Osteocyte (in vitro differentiated cells): Measurements from ENCODE around the gene PCCB. TPM values are rescaled to one million over a fixed set of nuclear protein-coding genes. Genes with fewer than 3 reads are reported as not detected.
"Not testable (repeated sequence)": the region's sequence is repeated elsewhere in the genome, so short reads cannot be mapped to it uniquely, and the experiment has no call there.

Experiments used
- DNase-seq: peaks from one replicate; pipeline ENCODE4 v3.0.0; 2021; ENCODE audit warnings: mixed read lengths; ENCODE audit not compliant: unreplicated experiment; ENCODE audit errors: extremely low spot score
- H3K27ac Mint-ChIP-seq: one replicate; pipeline ENCODE4 v1.8.0; 2021; ENCODE audit warnings: mild to moderate bottlenecking, mixed read lengths; ENCODE audit not compliant: unreplicated experiment
- H3K27me3 Mint-ChIP-seq: one replicate; pipeline ENCODE4 v1.8.0; 2021; ENCODE audit warnings: mixed read lengths; ENCODE audit not compliant: unreplicated experiment
- H3K36me3 Mint-ChIP-seq: one replicate; pipeline ENCODE4 v1.8.0; 2021; ENCODE audit warnings: mixed read lengths; ENCODE audit not compliant: unreplicated experiment
- H3K4me1 Mint-ChIP-seq: one replicate; pipeline ENCODE4 v1.8.0; 2021; ENCODE audit warnings: mixed read lengths; ENCODE audit not compliant: unreplicated experiment
- H3K4me3 Mint-ChIP-seq: one replicate; pipeline ENCODE4 v1.8.0; 2021; ENCODE audit warnings: mild to moderate bottlenecking, moderate library complexity, mixed read lengths; ENCODE audit not compliant: unreplicated experiment
- H3K9me3 Mint-ChIP-seq: one replicate; pipeline ENCODE4 v1.8.0; 2021; ENCODE audit warnings: mixed read lengths; ENCODE audit not compliant: unreplicated experiment
- CTCF ChIP-seq: fragments of 200-600 bp; sonication (generic); IDR thresholded peaks from 2 replicates; pipeline ENCODE4 v1.5.0; 2021; ENCODE audit warnings: antibody characterized with exemption, mild to moderate bottlenecking, moderate library complexity
- total RNA-seq: library from RNA; stranded (reverse); gene quantifications from 2 replicates; pipeline ENCODE4 v1.2.1, GENCODE V29; 2021

PCCB gene
- total RNA-seq, 1 donor from 2014 or later: 37.4 TPM

DNA sequence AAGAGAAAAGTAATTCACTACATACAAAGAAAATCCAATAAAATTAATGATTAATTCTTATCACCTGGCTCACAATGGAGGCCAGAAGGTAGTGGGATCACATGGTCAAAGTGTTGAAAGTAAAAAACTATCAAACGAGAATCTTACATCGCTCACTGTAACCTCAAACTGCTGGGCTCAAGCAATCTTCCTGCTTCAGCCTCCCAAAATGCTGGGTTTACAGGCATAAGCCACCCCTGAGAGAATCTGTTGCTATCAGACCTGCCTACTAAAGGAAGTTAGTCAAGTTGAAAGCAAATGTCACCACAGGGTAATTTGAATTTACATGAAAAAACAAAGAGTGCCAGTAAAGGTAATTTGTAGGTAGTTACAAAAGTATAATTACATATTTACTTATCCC lies 103.3 kb downstream of the PCCB start:
- TF ChIP-seq CTCF: no peak
- no peak overlapping the region for H3K4me3 Mint-ChIP-seq
- no peaks in the 10 kb centered on the region for H3K27me3 Mint-ChIP-seq
- peaks cover 9% of the 10 kb centered on the region for H3K9me3 Mint-ChIP-seq
- no peak for DNase-seq
- H3K36me3 Mint-ChIP-seq: peaks cover 25% of the 10 kb centered on the region
- peaks cover 13% of the 10 kb centered on the region for H3K4me1 Mint-ChIP-seq
- H3K27ac Mint-ChIP-seq: no peak overlapping the region

GRCh38 chr3:136366289-136366688 lies 116.1 kb downstream of the PCCB start:
- H3K4me3 Mint-ChIP-seq: no peak overlapping the region
- H3K27ac Mint-ChIP-seq: no peak overlapping the region
- H3K27me3 Mint-ChIP-seq: no peaks in the 10 kb centered on the region
- H3K9me3 Mint-ChIP-seq: no peaks in the 10 kb centered on the region
- H3K36me3 Mint-ChIP-seq: peaks cover 24% of the 10 kb centered on the region
- TF ChIP-seq CTCF: no peak
- peaks cover 6% of the 10 kb centered on the region for H3K4me1 Mint-ChIP-seq
- no peak for DNase-seq

DNA sequence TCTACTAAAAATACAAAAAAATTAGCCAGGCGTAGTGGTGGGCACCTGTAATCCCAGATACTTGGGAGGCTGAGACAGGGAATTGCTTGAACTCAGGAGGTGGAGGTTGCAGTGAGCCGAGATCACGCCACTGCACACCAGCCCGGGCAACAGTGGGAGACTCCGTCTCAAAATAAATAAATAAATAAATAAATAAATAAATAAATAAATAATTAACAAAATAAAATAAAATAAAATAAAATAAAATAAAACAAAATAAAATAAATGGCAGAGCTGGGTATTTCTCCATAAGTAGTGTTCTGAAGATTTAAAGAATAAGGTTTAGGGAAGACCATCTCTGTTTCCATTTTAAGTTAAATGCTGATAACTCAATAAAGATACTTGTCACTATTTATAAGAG lies 125.7 kb downstream of the PCCB start:
- H3K27ac Mint-ChIP-seq, H3K4me3 Mint-ChIP-seq, H3K4me1 Mint-ChIP-seq, H3K9me3 Mint-ChIP-seq, H3K27me3 Mint-ChIP-seq, DNase-seq: not testable (repeated sequence)
- H3K36me3 Mint-ChIP-seq: peaks cover 33% of the 10 kb centered on the region

GRCh38 chr3:136377508-136377907 lies 127.4 kb downstream of the PCCB start:
- H3K36me3 Mint-ChIP-seq: peaks cover 27% of the 10 kb centered on the region
- H3K9me3 Mint-ChIP-seq: no peaks in the 10 kb centered on the region
- no peaks in the 10 kb centered on the region for H3K4me1 Mint-ChIP-seq
- H3K27me3 Mint-ChIP-seq: no peaks in the 10 kb centered on the region
- no peak overlapping the region for H3K27ac Mint-ChIP-seq
- DNase-seq: no peak
- no peak for TF ChIP-seq CTCF
- H3K4me3 Mint-ChIP-seq: no peak overlapping the region

DNA sequence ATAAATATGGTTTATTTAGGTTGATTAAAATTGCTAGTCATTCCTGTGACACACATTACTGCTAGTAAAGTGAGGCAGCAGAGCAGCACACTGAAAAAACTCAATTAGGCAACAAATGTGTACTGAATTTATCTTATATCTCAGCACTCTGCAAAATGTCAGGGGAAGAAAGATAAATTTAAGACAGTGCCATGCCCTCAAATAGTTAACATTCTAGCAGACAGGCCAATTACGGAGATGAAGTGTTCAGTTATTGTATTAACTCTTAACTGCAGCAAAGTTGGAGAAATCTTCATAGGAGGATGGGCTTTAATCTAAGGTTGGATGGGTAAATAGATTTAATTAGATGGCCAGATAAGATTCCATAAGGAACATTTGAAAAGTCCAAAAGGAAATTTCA lies 127.9 kb downstream of the PCCB start:
- Mint-ChIP-seq H3K36me3 (peaks cover 25% of the 10 kb centered on the region), H3K4me3 (no peak overlapping the region), H3K4me1 (no peaks in the 10 kb centered on the region), H3K9me3 (no peaks in the 10 kb centered on the region), H3K27ac (no peak overlapping the region), H3K27me3 (no peaks in the 10 kb centered on the region)
- TF ChIP-seq CTCF: no peak
- no peak for DNase-seq

Other genes with a start within 250 kb of the PCCB start
- 28.7 and 28.9 TPM in 2 replicates for gene MSL2, start 54.0 kb upstream of the PCCB start, total RNA-seq